SK-N-SH (cell line): Measurements from ENCODE around the gene ANKMY2.

Source experiments
- MAX ChIP-seq: IDR thresholded peaks from 2 replicates; pipeline ENCODE4 v1.4.0; 2012; ENCODE audit warnings: low read depth
- NFIC ChIP-seq: IDR thresholded peaks from 2 replicates; pipeline ENCODE4 v1.4.0; 2012; ENCODE audit warnings: borderline replicate concordance
- POLR2AphosphoS5 ChIP-seq: IDR thresholded peaks from 2 replicates; pipeline ENCODE4 v1.6.1; 2012; ENCODE audit warnings: low read depth, low read length
- RAD21 ChIP-seq: IDR thresholded peaks from 2 replicates; pipeline ENCODE4 v1.6.1; 2012; ENCODE audit warnings: mild to moderate bottlenecking, low read length
- REST ChIP-seq: IDR thresholded peaks from 2 replicates; pipeline ENCODE4 v1.6.1; 2012; ENCODE audit warnings: mild to moderate bottlenecking, low read depth, low read length, moderate library complexity
- TAF1 ChIP-seq: IDR thresholded peaks from 2 replicates; pipeline ENCODE4 v1.6.1; 2012; ENCODE audit warnings: low read depth, mild to moderate bottlenecking, low read length, moderate library complexity, borderline replicate concordance
- TF ChIP-seq, protein P1 (sequence below): fragments of 200-600 bp; sonication (generic); IDR thresholded peaks from 2 replicates; pipeline ENCODE4 v1.6.1; 2017; ENCODE audit warnings: antibody characterized with exemption, mild to moderate bottlenecking, moderate library complexity

- TF ChIP-seq, protein P1, sequence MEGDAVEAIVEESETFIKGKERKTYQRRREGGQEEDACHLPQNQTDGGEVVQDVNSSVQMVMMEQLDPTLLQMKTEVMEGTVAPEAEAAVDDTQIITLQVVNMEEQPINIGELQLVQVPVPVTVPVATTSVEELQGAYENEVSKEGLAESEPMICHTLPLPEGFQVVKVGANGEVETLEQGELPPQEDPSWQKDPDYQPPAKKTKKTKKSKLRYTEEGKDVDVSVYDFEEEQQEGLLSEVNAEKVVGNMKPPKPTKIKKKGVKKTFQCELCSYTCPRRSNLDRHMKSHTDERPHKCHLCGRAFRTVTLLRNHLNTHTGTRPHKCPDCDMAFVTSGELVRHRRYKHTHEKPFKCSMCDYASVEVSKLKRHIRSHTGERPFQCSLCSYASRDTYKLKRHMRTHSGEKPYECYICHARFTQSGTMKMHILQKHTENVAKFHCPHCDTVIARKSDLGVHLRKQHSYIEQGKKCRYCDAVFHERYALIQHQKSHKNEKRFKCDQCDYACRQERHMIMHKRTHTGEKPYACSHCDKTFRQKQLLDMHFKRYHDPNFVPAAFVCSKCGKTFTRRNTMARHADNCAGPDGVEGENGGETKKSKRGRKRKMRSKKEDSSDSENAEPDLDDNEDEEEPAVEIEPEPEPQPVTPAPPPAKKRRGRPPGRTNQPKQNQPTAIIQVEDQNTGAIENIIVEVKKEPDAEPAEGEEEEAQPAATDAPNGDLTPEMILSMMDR = no peak
- no peak for TF ChIP-seq MAX
- TF ChIP-seq REST = no peak
- TF ChIP-seq TAF1 = no peak
- no peak for TF ChIP-seq NFIC
- TF ChIP-seq RAD21 = no peak
- no peak for TF ChIP-seq POLR2AphosphoS5
These were observed 19.2 kb downstream of the ANKMY2 start for GRCh38 chr7:16626388-16626787.
